HG02623 (cell line): ENCODE data around the gene LPCAT1.
"Not testable (repeated sequence)": the region's sequence is repeated elsewhere in the genome, so short reads cannot be mapped to it uniquely, and the experiment has no call there.

ENCODE experiments used
- ATAC-seq: cut with Tn5 transposase; IDR thresholded peaks from one replicate; pipeline ENCODE4 v1.9.1; 2021; ENCODE audit warnings: moderate library complexity; ENCODE audit not compliant: unreplicated experiment

Gene LPCAT1

GRCh38 chr5:1523480-1523792 is 324 bp downstream of the LPCAT1 start:
- ATAC-seq: peak; percentile 26

GRCh38 chr5:1522601-1523479 is 920 bp downstream of the LPCAT1 start:
- peak; percentile 10 for ATAC-seq

GRCh38 chr5:1521671-1522600 is 1.8 kb downstream of the LPCAT1 start:
- no peak for ATAC-seq

GRCh38 chr5:1520791-1521453 is 2.8 kb downstream of the LPCAT1 start:
- no peak for ATAC-seq

GRCh38 chr5:1519631-1520210 is 4.0 kb downstream of the LPCAT1 start:
- ATAC-seq: no peak

GRCh38 chr5:1517838-1518237 is 5.9 kb downstream of the LPCAT1 start:
- ATAC-seq: no peak

GRCh38 chr5:1516615-1517601 is 6.9 kb downstream of the LPCAT1 start:
- ATAC-seq: no peak

GRCh38 chr5:1515921-1516571 is 7.7 kb downstream of the LPCAT1 start:
- ATAC-seq: no peak

- no peak for ATAC-seq
Measured at GRCh38 chr5:1515311-1515920, 8.3 kb downstream of the LPCAT1 start.

GRCh38 chr5:1514819-1515310 is 8.9 kb downstream of the LPCAT1 start:
- ATAC-seq: not testable (repeated sequence)

- no peak for ATAC-seq
Measured at GRCh38 chr5:1514027-1514818, 9.5 kb downstream of the LPCAT1 start.

- no peak for ATAC-seq
Measured at GRCh38 chr5:1513326-1514026, 10.3 kb downstream of the LPCAT1 start.

GRCh38 chr5:1512541-1513291 is 11.0 kb downstream of the LPCAT1 start:
- ATAC-seq: no peak

- ATAC-seq: no peak
Measured at GRCh38 chr5:1511651-1512540, 11.9 kb downstream of the LPCAT1 start.

GRCh38 chr5:1511048-1511447 is 12.7 kb downstream of the LPCAT1 start:
- ATAC-seq: no peak

GRCh38 chr5:1510631-1511030 is 13.1 kb downstream of the LPCAT1 start:
- ATAC-seq: no peak
